Central memory CD4-positive, alpha-beta T cell (primary cell): Measurements from ENCODE around the gene DTD1.

Source experiments
- DNase-seq: peaks from one replicate; pipeline ENCODE4 v3.0.0; 2022
- total RNA-seq, 3 experiments: gene quantifications; one replicate each; lab custom pipeline; 2026; lab: John Stamatoyannopoulos, UW

The DTD1 gene
- total RNA-seq: 4.8 to 15.8 (median 9.7) reads per million in 3 experiments

GRCh38 chr20:18587665-18588573 is at the start of gene DTD1:
DTD1 (plus strand) TSS chr20:18588054; CDS start chr20:18588073, 19 bp downstream.
- peak; percentile 58 for DNase-seq

GRCh38 chr20:18541741-18542140 is 46.1 kb upstream of the DTD1 start:
- DNase-seq: no peak

- no peak for DNase-seq
Observed at GRCh38 chr20:18543216-18543615, 44.6 kb upstream of the DTD1 start.

GRCh38 chr20:18543932-18544331 is 43.9 kb upstream of the DTD1 start:
- no peak for DNase-seq

- DNase-seq: no peak
Observed at GRCh38 chr20:18545566-18545965, 42.3 kb upstream of the DTD1 start.

- no peak for DNase-seq
Observed at GRCh38 chr20:18548465-18548864, 39.4 kb upstream of the DTD1 start.

GRCh38 chr20:18553746-18554145 is 34.1 kb upstream of the DTD1 start:
- DNase-seq: no peak

- peak; percentile 92 for DNase-seq
Observed at GRCh38 chr20:18566892-18567738, 20.7 kb upstream of the DTD1 start, which contains the start of gene SMIM26. SMIM26 (plus strand) TSS chr20:18567432; CDS start chr20:18567479, 47 bp downstream.

GRCh38 chr20:18567739-18568091 is 20.1 kb upstream of the DTD1 start:
- no peak for DNase-seq

- no peak for DNase-seq
Observed at GRCh38 chr20:18571009-18571408, 16.8 kb upstream of the DTD1 start.

- no peak for DNase-seq
Observed at GRCh38 chr20:18571578-18571977, 16.3 kb upstream of the DTD1 start.

GRCh38 chr20:18577942-18578341 is 9.9 kb upstream of the DTD1 start:
- DNase-seq: no peak

- no peak for DNase-seq
Observed at GRCh38 chr20:18578581-18578980, 9.3 kb upstream of the DTD1 start.

- DNase-seq: no peak
Observed at GRCh38 chr20:18580012-18580411, 7.8 kb upstream of the DTD1 start.

- DNase-seq: no peak
Observed at GRCh38 chr20:18585134-18585533, 2.7 kb upstream of the DTD1 start.

GRCh38 chr20:18588574-18588933 is 700 bp downstream of the DTD1 start:
- no peak for DNase-seq

GRCh38 chr20:18589941-18590674 is 2.3 kb downstream of the DTD1 start:
- DNase-seq: no peak

GRCh38 chr20:18596270-18596669 is 8.4 kb downstream of the DTD1 start:
- no peak for DNase-seq

GRCh38 chr20:18609741-18610140 is 21.9 kb downstream of the DTD1 start:
- DNase-seq: no peak

GRCh38 chr20:18611492-18611891 is 23.6 kb downstream of the DTD1 start:
- DNase-seq: no peak

GRCh38 chr20:18613553-18613952 is 25.7 kb downstream of the DTD1 start:
- no peak for DNase-seq

- DNase-seq: no peak
Observed at GRCh38 chr20:18614244-18614643, 26.4 kb downstream of the DTD1 start.
